Measurements from ENCODE around the gene PRAMEF17.
"Not testable (repeated sequence)": the region's sequence is repeated elsewhere in the genome, so short reads cannot be mapped to it uniquely, and the experiment has no call there.

Gene PRAMEF17

GRCh38 chr1:13407811-13408210 is 18.4 kb downstream of the PRAMEF17 start:
- H3K27ac ChIP-seq = no peak overlapping the region
- no peak for TF ChIP-seq CTCF (conservative IDR thresholded peaks at IDR 0.05)

- H3K27ac ChIP-seq = not testable (repeated sequence)
Measured at GRCh38 chr1:13410150-13410549, 20.7 kb downstream of the PRAMEF17 start, which contains the start of gene PRAMEF20. Gene PRAMEF20, plus strand, starts transcription at chr1:13410450. Its CDS starts 5,905 bp downstream, at chr1:13416355.

GRCh38 chr1:13430495-13430894 is 41.1 kb downstream of the PRAMEF17 start:
- no peak overlapping the region for H3K27ac ChIP-seq

GRCh38 chr1:13432251-13432650 is 42.8 kb downstream of the PRAMEF17 start:
- H3K27ac ChIP-seq = no peak overlapping the region
- TF ChIP-seq CTCF (conservative IDR thresholded peaks at IDR 0.05) = no peak

More at GRCh38 chr1:13430495-13430894, 41.1 kb downstream of the PRAMEF17 start:
- TF ChIP-seq CTCF (conservative IDR thresholded peaks at IDR 0.05) = no peak

- H3K27ac ChIP-seq = not testable (repeated sequence)
Measured at GRCh38 chr1:13433694-13434358, 44.4 kb downstream of the PRAMEF17 start.

- no peak overlapping the region for H3K27ac ChIP-seq
- no peak for TF ChIP-seq CTCF (conservative IDR thresholded peaks at IDR 0.05)
Measured at GRCh38 chr1:13435458-13435857, 46.0 kb downstream of the PRAMEF17 start.

GRCh38 chr1:13439104-13439783 is 49.8 kb downstream of the PRAMEF17 start:
- H3K27ac ChIP-seq = not testable (repeated sequence)

Data from VCaP (cell line).